Measurements from ENCODE around the gene TRAPPC2B. TPM values are rescaled to one million over a fixed set of nuclear protein-coding genes. Genes with fewer than 3 reads are reported as not detected.

Gene TRAPPC2B
- total RNA-seq, 2 experiments from 2014 or later = 9.8 to 19.3 TPM

DNA sequence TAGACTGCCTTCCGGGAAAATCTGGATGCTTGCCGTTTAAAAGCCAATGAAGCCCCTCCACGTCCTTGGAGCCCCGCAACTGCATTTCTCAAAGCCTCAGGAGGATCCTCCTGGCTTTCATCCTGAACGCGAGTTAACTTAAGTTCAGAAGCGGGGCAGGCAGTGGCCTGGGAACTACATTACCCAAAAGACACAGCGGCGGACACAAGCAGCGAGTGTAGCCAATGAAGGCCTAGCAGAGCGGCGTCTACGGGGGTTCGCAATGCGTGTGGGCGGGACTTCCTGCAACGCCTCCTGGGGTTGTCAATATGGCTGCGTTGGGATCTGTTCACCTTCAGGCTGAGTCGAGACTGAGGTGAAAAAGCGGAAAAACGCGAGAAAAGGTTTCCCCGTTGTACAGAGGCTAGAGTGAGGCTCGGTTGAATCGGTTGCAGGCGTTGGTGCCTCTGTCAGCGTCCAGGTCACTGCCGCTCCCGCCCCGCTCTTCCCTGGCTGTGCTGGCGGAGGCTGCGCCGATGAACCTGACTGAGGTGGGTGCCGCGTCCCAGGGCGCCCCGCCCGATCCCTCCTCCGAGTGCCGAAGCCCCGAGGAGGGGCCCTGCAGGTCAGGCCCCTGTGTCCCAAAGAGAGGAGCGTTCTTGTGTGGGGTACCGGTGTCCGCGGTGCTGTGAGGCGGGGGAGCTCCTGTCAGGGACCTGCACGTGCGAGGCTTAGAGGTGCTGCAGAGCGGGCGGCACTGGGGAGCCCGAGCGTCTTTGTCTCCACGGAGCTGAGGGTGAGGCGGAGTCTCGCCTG is 47.7 kb downstream of the TRAPPC2B start, which contains the start of gene ZNF17:
Gene ZNF17, plus strand, starts transcription at position 285 of the 795 bp plus-strand sequence. CDS start 2,455 bp downstream, outside the sequence.
- BruUV-seq (replicated peaks) = TSS peak; percentile 56
- H3K4me3 ChIP-seq (ENCODE audit: low read depth, low read length, poor library complexity, severe bottlenecking) = peak within 1 kb of the TSS; percentile 91
- intact Hi-C loops (cut with micrococcal nuclease; ENCODE audit: unreplicated experiment) = no loop called here

More for the DNA sequence above, 47.7 kb downstream of the TRAPPC2B start, which contains the start of gene ZNF17:
- Histone ChIP-seq H4K20me1 (ENCODE audit: insufficient read depth, low read length) (no peaks in the 10 kb centered on the region), H3K4me2 (ENCODE audit: low read length) (peak within 1 kb of the TSS; percentile 83), H2AFZ (ENCODE audit: low read length) (peak within 1 kb of the TSS; percentile 99), H3K36me3 (ENCODE audit: insufficient read depth, low read length) (peaks cover 13% of the 10 kb centered on the region), H3K27ac (ENCODE audit: low read depth, low read length, poor library complexity, severe bottlenecking) (peak within 1 kb of the TSS; percentile 26), H3K9me2 (ENCODE audit: insufficient read depth, low read length) (no peaks in the 10 kb centered on the region), H3K9me3 (ENCODE audit: low read length) (no peaks in the 10 kb centered on the region), H3K4me1 (ENCODE audit: insufficient read depth, low read length, poor library complexity, severe bottlenecking) (peaks cover 10% of the 10 kb centered on the region), H3K79me2 (ENCODE audit: insufficient read depth, low read depth, low read length) (peaks cover 7% of the 10 kb centered on the region; the same call in 1 of the 2 replicates)
- peak; percentile 95 for DNase-seq (ENCODE audit: low spot score)
- CTCF ChIA-PET (ENCODE audit: unreplicated experiment) = interaction anchor here (0.6 kb wide), 1 partner anchor 959 kb away, joined by 3 read pairs; no protein-coding TSS in a partner anchor
- POLR2A ChIA-PET = interaction anchor here (0.7 kb wide), 1 partner anchor 316 kb away, joined by 3 read pairs; the partner anchor contains the start of gene ZNF671
- TF ChIP-seq, protein P1, sequence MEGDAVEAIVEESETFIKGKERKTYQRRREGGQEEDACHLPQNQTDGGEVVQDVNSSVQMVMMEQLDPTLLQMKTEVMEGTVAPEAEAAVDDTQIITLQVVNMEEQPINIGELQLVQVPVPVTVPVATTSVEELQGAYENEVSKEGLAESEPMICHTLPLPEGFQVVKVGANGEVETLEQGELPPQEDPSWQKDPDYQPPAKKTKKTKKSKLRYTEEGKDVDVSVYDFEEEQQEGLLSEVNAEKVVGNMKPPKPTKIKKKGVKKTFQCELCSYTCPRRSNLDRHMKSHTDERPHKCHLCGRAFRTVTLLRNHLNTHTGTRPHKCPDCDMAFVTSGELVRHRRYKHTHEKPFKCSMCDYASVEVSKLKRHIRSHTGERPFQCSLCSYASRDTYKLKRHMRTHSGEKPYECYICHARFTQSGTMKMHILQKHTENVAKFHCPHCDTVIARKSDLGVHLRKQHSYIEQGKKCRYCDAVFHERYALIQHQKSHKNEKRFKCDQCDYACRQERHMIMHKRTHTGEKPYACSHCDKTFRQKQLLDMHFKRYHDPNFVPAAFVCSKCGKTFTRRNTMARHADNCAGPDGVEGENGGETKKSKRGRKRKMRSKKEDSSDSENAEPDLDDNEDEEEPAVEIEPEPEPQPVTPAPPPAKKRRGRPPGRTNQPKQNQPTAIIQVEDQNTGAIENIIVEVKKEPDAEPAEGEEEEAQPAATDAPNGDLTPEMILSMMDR (conservative IDR thresholded peaks at IDR 0.05; ENCODE audit: low read length) = no peak
- TF ChIP-seq EZH2phosphoT487 (IDR thresholded peaks at IDR 0.05; ENCODE audit: borderline replicate concordance, low read depth, low read length) = no peak

Other genes with a start within 250 kb of the TRAPPC2B start
- gene USP29, start 243.6 kb upstream of the TRAPPC2B start, total RNA-seq (2014; rRNA removed; shearing (Covaris generic)) = not detected in 2 replicates
- gene USP29, start 243.6 kb upstream of the TRAPPC2B start, total RNA-seq (2022) = not detected in 2 replicates
- gene ZIM3, start 218.3 kb upstream of the TRAPPC2B start, total RNA-seq (2014; rRNA removed; shearing (Covaris generic)) = not detected in 2 replicates
- gene ZIM3, start 218.3 kb upstream of the TRAPPC2B start, total RNA-seq (2022) = not detected in 2 replicates
- gene DUXA, start 196.1 kb upstream of the TRAPPC2B start, total RNA-seq (2014; rRNA removed; shearing (Covaris generic)) = not detected in 2 replicates
- gene DUXA, start 196.1 kb upstream of the TRAPPC2B start, total RNA-seq (2022) = not detected in 2 replicates
- 7.3 and 10.0 TPM in 2 replicates for gene ZNF264, start 172.1 kb upstream of the TRAPPC2B start, total RNA-seq (2014; rRNA removed; shearing (Covaris generic))
- gene ZNF264, start 172.1 kb upstream of the TRAPPC2B start, total RNA-seq (2022) = 12.2 and 12.6 TPM in 2 replicates
- not detected in 2 replicates for gene AURKC, start 132.5 kb upstream of the TRAPPC2B start, total RNA-seq (2014; rRNA removed; shearing (Covaris generic))
- 1.1 TPM in 1 of 2 replicates, not detected in the other for gene AURKC, start 132.5 kb upstream of the TRAPPC2B start, total RNA-seq (2022)
- gene ZNF805, start 122.9 kb upstream of the TRAPPC2B start, total RNA-seq (2014; rRNA removed; shearing (Covaris generic)) = 12.2 and 14.9 TPM in 2 replicates
- gene ZNF805, start 122.9 kb upstream of the TRAPPC2B start, total RNA-seq (2022) = 8.1 and 10.9 TPM in 2 replicates
- 93.4 and 94.7 TPM in 2 replicates for gene ZNF460, start 83.1 kb upstream of the TRAPPC2B start, total RNA-seq (2014; rRNA removed; shearing (Covaris generic))
- 62.5 and 67.5 TPM in 2 replicates for gene ZNF460, start 83.1 kb upstream of the TRAPPC2B start, total RNA-seq (2022)
- gene ZNF543, start 43.1 kb upstream of the TRAPPC2B start, total RNA-seq (2014; rRNA removed; shearing (Covaris generic)) = 11.5 and 14.6 TPM in 2 replicates
- gene ZNF543, start 43.1 kb upstream of the TRAPPC2B start, total RNA-seq (2022) = 9.4 and 10.9 TPM in 2 replicates
- gene ZNF304, start 12.3 kb upstream of the TRAPPC2B start, total RNA-seq (2014; rRNA removed; shearing (Covaris generic)) = 5.0 and 6.8 TPM in 2 replicates
- gene ZNF304, start 12.3 kb upstream of the TRAPPC2B start, total RNA-seq (2022) = 5.8 and 6.8 TPM in 2 replicates
- 2.8 and 3.9 TPM in 2 replicates for gene ZNF547, start within 50 bp of the TRAPPC2B start, total RNA-seq (2014; rRNA removed; shearing (Covaris generic))
- 4.5 and 4.8 TPM in 2 replicates for gene ZNF547, start within 50 bp of the TRAPPC2B start, total RNA-seq (2022)
- gene ZNF548, start 26.3 kb downstream of the TRAPPC2B start, total RNA-seq (2014; rRNA removed; shearing (Covaris generic)) = 18.9 and 23.9 TPM in 2 replicates
- gene ZNF548, start 26.3 kb downstream of the TRAPPC2B start, total RNA-seq (2022) = 41.8 and 42.4 TPM in 2 replicates
- gene ZNF17, start 47.6 kb downstream of the TRAPPC2B start, total RNA-seq (2014; rRNA removed; shearing (Covaris generic)) = 18.9 and 31.4 TPM in 2 replicates
- 14.9 and 15.9 TPM in 2 replicates for gene ZNF17, start 47.6 kb downstream of the TRAPPC2B start, total RNA-seq (2022)
- gene ZNF749, start 71.8 kb downstream of the TRAPPC2B start, total RNA-seq (2014; rRNA removed; shearing (Covaris generic)) = 27.1 and 30.1 TPM in 2 replicates
- 14.2 and 18.0 TPM in 2 replicates for gene ZNF749, start 71.8 kb downstream of the TRAPPC2B start, total RNA-seq (2022)
- not detected in 2 replicates for gene VN1R1, start 93.6 kb downstream of the TRAPPC2B start, total RNA-seq (2014; rRNA removed; shearing (Covaris generic))
- gene VN1R1, start 93.6 kb downstream of the TRAPPC2B start, total RNA-seq (2022) = not detected in 2 replicates
- gene ZNF772, start 114.0 kb downstream of the TRAPPC2B start, total RNA-seq (2014; rRNA removed; shearing (Covaris generic)) = 0.85 and 0.88 TPM in 2 replicates
- gene ZNF772, start 114.0 kb downstream of the TRAPPC2B start, total RNA-seq (2022) = 1.1 and 1.5 TPM in 2 replicates
- gene ZNF419, start 124.2 kb downstream of the TRAPPC2B start, total RNA-seq (2014; rRNA removed; shearing (Covaris generic)) = 5.0 and 7.2 TPM in 2 replicates
- 6.7 and 10.5 TPM in 2 replicates for gene ZNF419, start 124.2 kb downstream of the TRAPPC2B start, total RNA-seq (2022)
- gene ZNF773, start 136.4 kb downstream of the TRAPPC2B start, total RNA-seq (2014; rRNA removed; shearing (Covaris generic)) = 9.6 and 12.0 TPM in 2 replicates
- 6.1 and 8.7 TPM in 2 replicates for gene ZNF773, start 136.4 kb downstream of the TRAPPC2B start, total RNA-seq (2022)
- 6.1 and 7.5 TPM in 2 replicates for gene ZNF549, start 163.8 kb downstream of the TRAPPC2B start, total RNA-seq (2014; rRNA removed; shearing (Covaris generic))
- gene ZNF549, start 163.8 kb downstream of the TRAPPC2B start, total RNA-seq (2022) = 6.6 and 8.8 TPM in 2 replicates
- 6.3 and 6.9 TPM in 2 replicates for gene ZNF550, start 196.3 kb downstream of the TRAPPC2B start, total RNA-seq (2014; rRNA removed; shearing (Covaris generic))
- 6.8 and 8.7 TPM in 2 replicates for gene ZNF550, start 196.3 kb downstream of the TRAPPC2B start, total RNA-seq (2022)
- gene ZNF416, start 215.4 kb downstream of the TRAPPC2B start, total RNA-seq (2014; rRNA removed; shearing (Covaris generic)) = 4.6 and 5.0 TPM in 2 replicates
- 3.1 and 4.9 TPM in 2 replicates for gene ZNF416, start 215.4 kb downstream of the TRAPPC2B start, total RNA-seq (2022)
- gene ZIK1, start 220.6 kb downstream of the TRAPPC2B start, total RNA-seq (2014; rRNA removed; shearing (Covaris generic)) = 0.47 and 0.98 TPM in 2 replicates
- gene ZIK1, start 220.6 kb downstream of the TRAPPC2B start, total RNA-seq (2022) = not detected in 2 replicates
- 6.2 and 13.4 TPM in 2 replicates for gene ZNF530, start 236.3 kb downstream of the TRAPPC2B start, total RNA-seq (2014; rRNA removed; shearing (Covaris generic))
- 7.7 and 8.0 TPM in 2 replicates for gene ZNF530, start 236.3 kb downstream of the TRAPPC2B start, total RNA-seq (2022)